ENCODE measurements around the gene HLA-DQA2.

The HLA-DQA2 gene

DNA sequence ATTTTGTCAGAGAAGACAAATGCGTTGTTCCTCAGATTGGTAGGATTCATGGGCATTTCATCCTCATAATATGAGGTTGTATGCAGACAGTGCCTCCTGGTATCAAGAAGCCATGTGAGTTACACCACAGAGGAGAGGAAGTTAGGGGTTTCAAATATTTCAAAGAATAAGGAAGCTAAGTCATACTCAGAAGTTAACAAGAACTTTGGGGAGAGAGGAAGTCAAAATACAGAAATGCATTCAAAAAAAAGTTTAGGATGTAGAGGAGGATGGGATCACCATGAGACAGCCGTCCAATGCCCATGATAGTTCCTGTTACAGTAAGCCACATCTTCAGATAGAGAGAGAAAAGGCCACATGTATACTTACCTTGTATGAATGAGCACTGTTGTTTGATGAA lies 53.3 kb downstream of the HLA-DQA2 start:
- peaks cover 7% of the 10 kb centered on the region for H3K9me3 Mint-ChIP-seq
- no peak overlapping the region for H3K4me3 Mint-ChIP-seq
- DNase-seq (ENCODE audit: low spot score) = no peak
- no peak overlapping the region for H3K27ac Mint-ChIP-seq
- H3K27me3 Mint-ChIP-seq (ENCODE audit: low read depth) = peaks cover 65% of the 10 kb centered on the region
- H3K4me1 Mint-ChIP-seq (ENCODE audit: low read depth) = peaks cover 25% of the 10 kb centered on the region
- no peaks in the 10 kb centered on the region for H3K36me3 Mint-ChIP-seq (ENCODE audit: low read depth)

Measured in T-helper 2 cell treated with Interferon-gamma antibody and Interleukin-4, amounts not matched to agents 5 μg/mL and 100 μg/mL, for 36 hours (primary cell).